HG02759 (cell line): ENCODE measurements around the gene ATP13A2.

ENCODE experiments used
- ATAC-seq: cut with Tn5 transposase; IDR thresholded peaks from one replicate; pipeline ENCODE4 v1.9.1; 2021; ENCODE audit warnings: mild to moderate bottlenecking, moderate library complexity; ENCODE audit not compliant: unreplicated experiment

ATP13A2 gene

GRCh38 chr1:17032741-17033140 lies 21.0 kb upstream of the ATP13A2 start:
- ATAC-seq = no peak

GRCh38 chr1:17031436-17031835 lies 19.7 kb upstream of the ATP13A2 start:
- no peak for ATAC-seq

GRCh38 chr1:17030206-17030605 lies 18.5 kb upstream of the ATP13A2 start:
- no peak for ATAC-seq

GRCh38 chr1:17028662-17029188 lies 17.0 kb upstream of the ATP13A2 start:
- no peak for ATAC-seq

- no peak for ATAC-seq
Measured at GRCh38 chr1:17027900-17028299, 16.2 kb upstream of the ATP13A2 start.

GRCh38 chr1:17027403-17027802 lies 15.7 kb upstream of the ATP13A2 start:
- ATAC-seq = no peak

GRCh38 chr1:17024721-17025120 lies 13.0 kb upstream of the ATP13A2 start:
- ATAC-seq = no peak

GRCh38 chr1:17023573-17023972 lies 11.8 kb upstream of the ATP13A2 start:
- ATAC-seq = no peak

GRCh38 chr1:17023102-17023501 lies 11.4 kb upstream of the ATP13A2 start:
- no peak for ATAC-seq

GRCh38 chr1:17021896-17022295 lies 10.2 kb upstream of the ATP13A2 start:
- ATAC-seq = no peak

GRCh38 chr1:17020502-17020901 lies 8.8 kb upstream of the ATP13A2 start:
- ATAC-seq = no peak

GRCh38 chr1:17018849-17019248 lies 7.1 kb upstream of the ATP13A2 start:
- no peak for ATAC-seq

GRCh38 chr1:17017435-17017834 lies 5.7 kb upstream of the ATP13A2 start:
- no peak for ATAC-seq

- no peak for ATAC-seq
Measured at GRCh38 chr1:17016317-17016661, 4.6 kb upstream of the ATP13A2 start.

- ATAC-seq = no peak
Measured at GRCh38 chr1:17014671-17015567, 3.2 kb upstream of the ATP13A2 start.

GRCh38 chr1:17013491-17014320 lies 2.0 kb upstream of the ATP13A2 start:
- ATAC-seq = no peak

- ATAC-seq = no peak
Measured at GRCh38 chr1:17012775-17013490, 1.2 kb upstream of the ATP13A2 start.

GRCh38 chr1:17011092-17011438 lies 663 bp downstream of the ATP13A2 start:
- no peak for ATAC-seq

GRCh38 chr1:17009706-17010105 lies 2.0 kb downstream of the ATP13A2 start:
- no peak for ATAC-seq

- no peak for ATAC-seq
Measured at GRCh38 chr1:17008208-17008855, 3.4 kb downstream of the ATP13A2 start.

- no peak for ATAC-seq
Measured at GRCh38 chr1:17007121-17007520, 4.6 kb downstream of the ATP13A2 start.
